OCI-LY7 (cell line): Measurements from ENCODE around the gene PSPH. TPM values are rescaled to one million over a fixed set of nuclear protein-coding genes. Genes with fewer than 3 reads are reported as not detected.
"Not testable (repeated sequence)": the region's sequence is repeated elsewhere in the genome, so short reads cannot be mapped to it uniquely, and the experiment has no call there.

Experiments used
- BruUV-seq: library from RNA; stranded (reverse); fragments of 400-500 nt; replicated peaks from 2 replicates; lab custom pipeline; 2021; lab: Mats Ljungman, UMichigan
- CTCF ChIA-PET: fragments of 300-600 bp; sonication (Branson Sonifier 250); formaldehyde crosslinking; loops from one replicate; lab custom pipeline; 2022; ENCODE audit warnings: antibody characterized with exemption; ENCODE audit not compliant: unreplicated experiment; lab: Charles Lee
- POLR2A ChIA-PET: fragments of 300-600 bp; sonication (Branson Sonifier 250); formaldehyde crosslinking; loops from one replicate; lab custom pipeline; 2022; ENCODE audit warnings: antibody characterized with exemption; lab: Charles Lee
- DNase-seq: peaks from one replicate; pipeline ENCODE4 v3.0.0-alpha.2; 2015; ENCODE audit warnings: low spot score
- H2AFZ ChIP-seq: fragments of 200-600 bp; sonication (generic), shearing (Covaris generic); 2 replicates; pipeline ENCODE4 v1.6.1; 2014; ENCODE audit warnings: mild to moderate bottlenecking, antibody characterized with exemption, low read length, moderate library complexity
- H3K27ac ChIP-seq: fragments of 200-600 bp; sonication (generic); 2 replicates; pipeline ENCODE4 v1.5.1; 2014; ENCODE audit warnings: mixed run types, low read depth, mild to moderate bottlenecking, moderate library complexity, low read length, inconsistent platforms; ENCODE audit not compliant: poor library complexity, severe bottlenecking
- H3K36me3 ChIP-seq: fragments of 200-600 bp; sonication (generic); 2 replicates; pipeline ENCODE4 v1.6.1; 2014; ENCODE audit warnings: mild to moderate bottlenecking, antibody characterized with exemption, low read length, moderate library complexity, mixed read lengths; ENCODE audit not compliant: insufficient read depth
- H3K4me1 ChIP-seq: fragments of 200-600 bp; sonication (generic); 2 replicates; pipeline ENCODE4 v1.5.1; 2014; ENCODE audit warnings: mild to moderate bottlenecking, low read length; ENCODE audit not compliant: insufficient read depth, poor library complexity, severe bottlenecking
- H3K4me2 ChIP-seq: fragments of 200-600 bp; sonication (generic); 2 replicates; pipeline ENCODE4 v1.6.1; 2014; ENCODE audit warnings: mild to moderate bottlenecking, low read length
- H3K4me3 ChIP-seq: fragments of 200-600 bp; sonication (generic); 2 replicates; pipeline ENCODE4 v1.5.1; 2014; ENCODE audit warnings: mild to moderate bottlenecking, low read depth, low read length; ENCODE audit not compliant: poor library complexity, severe bottlenecking
- H3K79me2 ChIP-seq: fragments of 200-600 bp; sonication (generic); 2 replicates; pipeline ENCODE4 v1.6.1; 2016; ENCODE audit warnings: low read depth, mild to moderate bottlenecking, low read length, moderate library complexity, mixed read lengths; ENCODE audit not compliant: insufficient read depth
- H3K9me2 ChIP-seq: fragments of 200-600 bp; sonication (generic); 2 replicates; pipeline ENCODE4 v1.6.1; 2016; ENCODE audit warnings: mild to moderate bottlenecking, low read length, mixed read lengths; ENCODE audit not compliant: insufficient read depth
- H3K9me3 ChIP-seq: fragments of 200-600 bp; sonication (generic); 2 replicates; pipeline ENCODE4 v1.6.1; 2014; ENCODE audit warnings: mild to moderate bottlenecking, mixed run types, low read length, mixed read lengths
- H4K20me1 ChIP-seq: fragments of 200-600 bp; sonication (generic); 2 replicates; pipeline ENCODE4 v1.6.1; 2014; ENCODE audit warnings: mild to moderate bottlenecking, antibody characterized with exemption, low read length, moderate library complexity, mixed read lengths; ENCODE audit not compliant: insufficient read depth
- EZH2phosphoT487 ChIP-seq: fragments of 200-600 bp; sonication (generic); IDR thresholded peaks from 2 replicates; pipeline ENCODE4 v1.6.1; 2018; ENCODE audit warnings: low read depth, borderline replicate concordance, mild to moderate bottlenecking, mixed run types, antibody characterized with exemption, low read length, moderate library complexity, mixed read lengths
- intact Hi-C: fragments of 100-400 bp; cut with micrococcal nuclease; formaldehyde crosslinking; loops from one replicate; pipeline ENCODE4 v1.10.0; 2022; ENCODE audit not compliant: unreplicated experiment
- total RNA-seq, 2 experiments: library from RNA; depleted of rRNA in 1 of 2; stranded (reverse); fragments of >200 nt in 1 of 2; shearing (Covaris generic) in 1 of 2; gene quantifications; 2 replicates each; pipeline ENCODE4 v1.2.3, GENCODE V29; 2014 to 2022
- TF ChIP-seq, protein P1 (sequence below): fragments of 200-600 bp; sonication (generic); conservative IDR thresholded peaks from 2 replicates; pipeline ENCODE4 v1.5.1; 2014; ENCODE audit warnings: mild to moderate bottlenecking, antibody characterized with exemption, low read length, moderate library complexity, mixed read lengths

The PSPH gene
- total RNA-seq, 2 experiments from 2014 or later = 55.3 to 62.9 TPM

DNA sequence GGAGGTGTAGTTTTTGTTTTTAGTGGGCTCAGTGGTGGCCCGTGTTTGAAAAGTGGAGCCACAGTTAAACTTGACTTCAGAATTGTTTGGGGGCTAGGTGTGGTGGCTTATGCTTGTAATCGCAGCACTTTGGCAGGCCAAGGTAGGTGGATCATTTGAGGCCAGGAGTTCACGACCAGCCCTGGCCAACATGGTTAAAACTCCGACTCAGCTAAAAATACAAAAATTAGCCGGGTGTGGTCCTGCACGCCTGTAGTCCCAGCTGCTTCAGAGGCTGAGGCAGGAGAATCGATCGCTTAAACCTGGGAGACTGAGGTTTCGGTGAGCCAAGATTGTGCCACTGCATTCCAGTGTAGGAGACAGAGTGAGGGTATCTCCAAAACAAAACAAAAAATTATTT, 2.1 kb upstream of the PSPH start:
- TF ChIP-seq EZH2phosphoT487 = no peak
- TF ChIP-seq, protein P1, sequence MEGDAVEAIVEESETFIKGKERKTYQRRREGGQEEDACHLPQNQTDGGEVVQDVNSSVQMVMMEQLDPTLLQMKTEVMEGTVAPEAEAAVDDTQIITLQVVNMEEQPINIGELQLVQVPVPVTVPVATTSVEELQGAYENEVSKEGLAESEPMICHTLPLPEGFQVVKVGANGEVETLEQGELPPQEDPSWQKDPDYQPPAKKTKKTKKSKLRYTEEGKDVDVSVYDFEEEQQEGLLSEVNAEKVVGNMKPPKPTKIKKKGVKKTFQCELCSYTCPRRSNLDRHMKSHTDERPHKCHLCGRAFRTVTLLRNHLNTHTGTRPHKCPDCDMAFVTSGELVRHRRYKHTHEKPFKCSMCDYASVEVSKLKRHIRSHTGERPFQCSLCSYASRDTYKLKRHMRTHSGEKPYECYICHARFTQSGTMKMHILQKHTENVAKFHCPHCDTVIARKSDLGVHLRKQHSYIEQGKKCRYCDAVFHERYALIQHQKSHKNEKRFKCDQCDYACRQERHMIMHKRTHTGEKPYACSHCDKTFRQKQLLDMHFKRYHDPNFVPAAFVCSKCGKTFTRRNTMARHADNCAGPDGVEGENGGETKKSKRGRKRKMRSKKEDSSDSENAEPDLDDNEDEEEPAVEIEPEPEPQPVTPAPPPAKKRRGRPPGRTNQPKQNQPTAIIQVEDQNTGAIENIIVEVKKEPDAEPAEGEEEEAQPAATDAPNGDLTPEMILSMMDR = no peak
- Histone ChIP-seq H3K79me2 (peaks cover 84% of the 10 kb centered on the region), H3K4me3 (peak overlapping the region; percentile 100), H3K9me3 (no peaks in the 10 kb centered on the region), H4K20me1 (peaks cover 34% of the 10 kb centered on the region; the same call in 1 of the 2 replicates), H2AFZ (no peak overlapping the region), H3K9me2 (no peaks in the 10 kb centered on the region), H3K4me2 (peak overlapping the region; percentile 88), H3K27ac (no peak overlapping the region), H3K36me3 (peaks cover 65% of the 10 kb centered on the region), H3K4me1 (peaks cover 48% of the 10 kb centered on the region)
- no peak for DNase-seq
- ChIA-PET CTCF (no interaction called here), POLR2A (interaction anchor here (0.6 to 2.3 kb wide), 3 partner anchors 11 to 19 kb away, joined by 3 to 13 read pairs (median 4); partner anchors contain the start of gene SUMF2)
- intact Hi-C loops = loop anchor here (5.0 kb wide), 1 partner anchor 521 kb away; no protein-coding TSS in a partner anchor
- no TSS peak for BruUV-seq

DNA sequence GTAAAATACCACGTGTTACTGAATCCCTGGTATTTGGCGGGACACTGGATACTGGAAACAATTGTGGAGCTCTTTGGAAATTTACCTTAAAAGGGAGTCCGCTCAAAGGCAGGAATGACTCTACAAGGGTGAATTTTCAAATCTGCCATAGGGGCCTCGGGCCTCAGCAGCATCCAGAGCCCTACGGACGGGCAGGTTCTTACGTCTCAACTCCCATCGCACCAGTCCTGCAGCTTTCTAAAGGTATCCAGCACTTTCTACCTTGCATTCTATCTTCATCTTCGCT, 248 bp downstream of the PSPH start:
- DNase-seq = no peak
- ChIA-PET CTCF (no interaction called here), POLR2A (interaction anchor here (0.7 to 2.1 kb wide), 15 partner anchors 8 to 550 kb away, joined by 3 to 46 read pairs (median 5); partner anchors contain the start of genes CHCHD2 and SUMF2)
- Histone ChIP-seq H4K20me1 (peaks cover 31% of the 10 kb centered on the region; the same call in 1 of the 2 replicates), H3K27ac (peak overlapping the region; percentile 66), H2AFZ (peak overlapping the region; percentile 18; the same call in 1 of the 2 replicates), H3K4me1 (peaks cover 58% of the 10 kb centered on the region), H3K4me3 (peak overlapping the region; percentile 100), H3K4me2 (peak overlapping the region; percentile 83), H3K36me3 (peaks cover 41% of the 10 kb centered on the region), H3K9me2 (no peaks in the 10 kb centered on the region), H3K79me2 (peaks cover 77% of the 10 kb centered on the region), H3K9me3 (no peaks in the 10 kb centered on the region)
- intact Hi-C loops = loop anchor here (1.0 to 5.0 kb wide), 6 partner anchors 13 to 519 kb away; partner anchors contain the start of genes CHCHD2, NIPSNAP2 and SUMF2
- BruUV-seq = TSS peak; percentile 94
- TF ChIP-seq EZH2phosphoT487 = no peak
- TF ChIP-seq, protein P1 = no peak

DNA sequence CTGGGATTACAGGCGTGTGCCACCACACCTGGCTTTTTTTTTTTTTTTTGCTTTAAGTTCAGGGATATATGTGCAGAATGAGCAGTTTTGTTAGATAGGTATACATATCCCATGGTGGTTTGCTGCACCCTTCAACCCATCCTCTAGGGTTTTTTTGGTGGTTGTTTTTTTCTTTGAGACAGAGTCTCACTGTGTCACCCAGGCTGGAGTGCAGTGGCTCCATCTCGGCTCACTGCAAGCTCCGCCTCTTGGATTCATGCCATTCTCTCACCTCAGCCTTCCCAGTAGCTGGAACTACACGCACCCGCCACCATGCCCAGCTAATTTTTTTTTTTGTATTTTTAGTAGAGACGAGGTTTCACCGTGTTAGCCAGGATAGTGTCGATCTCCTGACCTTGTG, 2.5 kb downstream of the PSPH start:
- Histone ChIP-seq H3K4me2 (peak overlapping the region; percentile 31; the same call in 1 of the 2 replicates), H3K79me2 (peaks cover 56% of the 10 kb centered on the region), H3K4me1 (peaks cover 41% of the 10 kb centered on the region), H4K20me1 (peaks cover 16% of the 10 kb centered on the region; the same call in 1 of the 2 replicates), H3K36me3 (peaks cover 28% of the 10 kb centered on the region)
- H3K27ac ChIP-seq, intact Hi-C loops, BruUV-seq, DNase-seq, H3K9me3 ChIP-seq, H2AFZ ChIP-seq, H3K9me2 ChIP-seq, CTCF ChIA-PET, H3K4me3 ChIP-seq, POLR2A ChIA-PET: not testable (repeated sequence)
